ENCODE measurements around the gene TYW1.

GRCh38 chr7:67019562-67020390 lies 23.1 kb downstream of the TYW1 start:
- TF ChIP-seq CTCF (IDR thresholded peaks at IDR 0.05; ENCODE audit: poor library complexity): no peak
- TF ChIP-seq EZH2 (IDR thresholded peaks at IDR 0.05; ENCODE audit: borderline replicate concordance): no peak

Measured in hepatocyte (in vitro differentiated cells).